ENCODE measurements around the gene OSGEP. TPM values are rescaled to one million over a fixed set of nuclear protein-coding genes. Genes with fewer than 3 reads are reported as not detected.

OSGEP gene
- total RNA-seq, 1 experiment from 2014 or later = 26.6 TPM

GRCh38 chr14:20440465-20440864 is 14.1 kb downstream of the OSGEP start:
- DNase-seq (ENCODE audit: low read depth, low spot score) (no peak), ATAC-seq (no peak)
- POLR2A ChIA-PET = no interaction called here
- TF ChIP-seq SIN3A (IDR thresholded peaks at IDR 0.05; ENCODE audit: borderline replicate concordance, insufficient read depth, low read depth, low read length) = no peak
- no peak for TF ChIP-seq CTCF (IDR thresholded peaks at IDR 0.05)
- no peak for TF ChIP-seq POLR2AphosphoS5 (IDR thresholded peaks at IDR 0.05; ENCODE audit: low read depth, low read length)
- no peak for TF ChIP-seq REST (IDR thresholded peaks at IDR 0.05; ENCODE audit: insufficient read depth in 1 of 2, low read depth in 2 of 2, low read length in 1 of 2)
- TF ChIP-seq TCF7L2 (IDR thresholded peaks at IDR 0.05; ENCODE audit: low read depth, low read length) = no peak
- in situ Hi-C loops (cut with HindIII; ENCODE audit: low pct_unique_long_range_greater_than_20kb, low sequenced_read_pairs) (no loop called here), intact Hi-C loops (cut with micrococcal nuclease; ENCODE audit: unreplicated experiment) (no loop called here)
- no TSS peak for BruUV-seq (replicated peaks)
- H3K9me3 ChIP-seq (ENCODE audit: control insufficient read depth, insufficient read depth, low read depth, low read length) = no peaks in the 10 kb centered on the region
- H3K4me1 ChIP-seq (ENCODE audit: control insufficient read depth, insufficient read depth, low read length) = no peaks in the 10 kb centered on the region
- CTCF ChIA-PET = no interaction called here
- no peaks in the 10 kb centered on the region for H3K36me3 ChIP-seq (ENCODE audit: control insufficient read depth, insufficient read depth, low read length)
- H3K27ac ChIP-seq (ENCODE audit: low read length) = no peak overlapping the region
- H3K4me3 ChIP-seq (ENCODE audit: low read depth in 2 of 2, low read length in 2 of 2) = no peak overlapping the region
- no peaks in the 10 kb centered on the region for H3K27me3 ChIP-seq (ENCODE audit: control insufficient read depth, insufficient read depth, low read length)

GRCh38 chr14:20438664-20439063 is 15.9 kb downstream of the OSGEP start:
- no peak overlapping the region for H3K4me3 ChIP-seq (ENCODE audit: low read depth in 2 of 2, low read length in 2 of 2)
- H3K9me3 ChIP-seq (ENCODE audit: control insufficient read depth, insufficient read depth, low read depth, low read length) = no peaks in the 10 kb centered on the region
- no peaks in the 10 kb centered on the region for H3K27me3 ChIP-seq (ENCODE audit: control insufficient read depth, insufficient read depth, low read length)
- in situ Hi-C loops (cut with HindIII; ENCODE audit: low pct_unique_long_range_greater_than_20kb, low sequenced_read_pairs) (no loop called here), intact Hi-C loops (cut with micrococcal nuclease; ENCODE audit: unreplicated experiment) (no loop called here)
- H3K4me1 ChIP-seq (ENCODE audit: control insufficient read depth, insufficient read depth, low read length) = no peaks in the 10 kb centered on the region
- DNase-seq (ENCODE audit: low read depth, low spot score) = no peak
- ChIA-PET POLR2A (no interaction called here), CTCF (no interaction called here)
- H3K36me3 ChIP-seq (ENCODE audit: control insufficient read depth, insufficient read depth, low read length) = no peaks in the 10 kb centered on the region
- no peak overlapping the region for H3K27ac ChIP-seq (ENCODE audit: low read length)
- no TSS peak for BruUV-seq (replicated peaks)
- no peak for ATAC-seq
- no peak for TF ChIP-seq POLR2AphosphoS5 (IDR thresholded peaks at IDR 0.05; ENCODE audit: low read depth, low read length)
- TF ChIP-seq REST (IDR thresholded peaks at IDR 0.05; ENCODE audit: insufficient read depth in 1 of 2, low read depth in 2 of 2, low read length in 1 of 2) = no peak
- no peak for TF ChIP-seq CTCF (IDR thresholded peaks at IDR 0.05)
- TF ChIP-seq TCF7L2 (IDR thresholded peaks at IDR 0.05; ENCODE audit: low read depth, low read length) = no peak
- no peak for TF ChIP-seq SIN3A (IDR thresholded peaks at IDR 0.05; ENCODE audit: borderline replicate concordance, insufficient read depth, low read depth, low read length)

Measured in Panc1 (cell line).